Fibroblast of mammary gland (primary cell): Measurements from ENCODE around the gene EHMT1.
"Not testable (repeated sequence)": the region's sequence is repeated elsewhere in the genome, so short reads cannot be mapped to it uniquely, and the experiment has no call there.

Experiments used
- DNase-seq: peaks from one replicate; pipeline ENCODE4 v3.0.0-alpha.2; 2010; ENCODE audit warnings: low read depth
- H3K4me3 ChIP-seq: 2 replicates; pipeline ENCODE4 v1.5.1; 2011; ENCODE audit warnings: low read depth, mild to moderate bottlenecking, low read length, moderate library complexity; ENCODE audit not compliant: control insufficient read depth
- CTCF ChIP-seq: conservative IDR thresholded peaks from 2 replicates; pipeline ENCODE4 v1.5.1; 2011; ENCODE audit warnings: low read depth, low read length, inconsistent platforms; ENCODE audit not compliant: control insufficient read depth, insufficient read depth

Gene EHMT1

GRCh38 chr9:137731216-137731946 lies 112.6 kb downstream of the EHMT1 start:
- H3K4me3 ChIP-seq, result no peak overlapping the region
- TF ChIP-seq CTCF, result no peak
- no peak for DNase-seq

GRCh38 chr9:137731947-137732813 lies 113.4 kb downstream of the EHMT1 start:
- no peak for TF ChIP-seq CTCF
- DNase-seq, result no peak
- H3K4me3 ChIP-seq, result no peak overlapping the region

GRCh38 chr9:137733429-137733828 lies 114.6 kb downstream of the EHMT1 start:
- no peak for TF ChIP-seq CTCF
- DNase-seq, result no peak
- H3K4me3 ChIP-seq, result no peak overlapping the region

GRCh38 chr9:137734181-137734580 lies 115.4 kb downstream of the EHMT1 start:
- no peak for TF ChIP-seq CTCF
- H3K4me3 ChIP-seq, result no peak overlapping the region
- no peak for DNase-seq

- H3K4me3 ChIP-seq, DNase-seq: not testable (repeated sequence)
Observed at GRCh38 chr9:137738182-137738696, 119.4 kb downstream of the EHMT1 start.

- no peak overlapping the region for H3K4me3 ChIP-seq
- TF ChIP-seq CTCF, result no peak
- DNase-seq, result no peak
Observed at GRCh38 chr9:137738703-137739102, 119.9 kb downstream of the EHMT1 start.
